GM23338 (cell line): ENCODE data around the gene BRPF3. TPM values are rescaled to one million over a fixed set of nuclear protein-coding genes. Genes with fewer than 3 reads are reported as not detected.

Source experiments
- ATAC-seq: fragments of 200-7000 bp; cut with Tn5 transposase; 3 replicates; pipeline ENCODE4 v1.9.1; 2020
- DNase-seq: peaks from one replicate; pipeline ENCODE4 v3.0.0-alpha.2; 2015; ENCODE audit warnings: low spot score
- H2AFZ ChIP-seq: fragments of 200-600 bp; sonication (generic); 2 replicates; pipeline ENCODE4 v1.8.0; 2016; ENCODE audit warnings: antibody characterized with exemption, mild to moderate bottlenecking, moderate library complexity
- H3F3A ChIP-seq: fragments of 200-600 bp; sonication (generic); replicated peaks from 2 replicates; pipeline ENCODE4 v1.8.0; 2017; ENCODE audit warnings: antibody characterized with exemption, mixed run types, low read depth
- H3K27ac ChIP-seq: fragments of 200-600 bp; sonication (generic); 2 replicates; pipeline ENCODE4 v1.6.1; 2016; ENCODE audit warnings: low read depth
- H3K27me3 ChIP-seq: fragments of 200-600 bp; sonication (generic); 2 replicates; pipeline ENCODE4 v1.8.0; 2016; ENCODE audit warnings: mild to moderate bottlenecking, mixed run types, moderate library complexity; ENCODE audit not compliant: insufficient read depth
- H3K36me3 ChIP-seq: fragments of 200-600 bp; sonication (generic); 2 replicates; pipeline ENCODE4 v1.8.0; 2016; ENCODE audit warnings: mild to moderate bottlenecking; ENCODE audit not compliant: insufficient read depth
- H3K4me1 ChIP-seq: fragments of 200-600 bp; sonication (generic); 2 replicates; pipeline ENCODE4 v1.8.0; 2016; ENCODE audit warnings: mild to moderate bottlenecking, moderate library complexity; ENCODE audit not compliant: insufficient read depth
- H3K4me2 ChIP-seq: fragments of 200-600 bp; sonication (generic); 2 replicates; pipeline ENCODE4 v1.7.1; 2017; ENCODE audit warnings: mixed run types
- H3K4me3 ChIP-seq: fragments of 200-600 bp; sonication (generic); 2 replicates; pipeline ENCODE4 v1.6.1; 2016; ENCODE audit warnings: mixed run types
- H3K79me2 ChIP-seq: fragments of 200-600 bp; sonication (generic); replicated peaks from 2 replicates; pipeline ENCODE4 v1.8.0; 2017; ENCODE audit warnings: mild to moderate bottlenecking; ENCODE audit not compliant: insufficient read depth
- H3K9me2 ChIP-seq: fragments of 200-600 bp; sonication (generic); 2 replicates; pipeline ENCODE4 v1.8.0; 2017; ENCODE audit not compliant: insufficient read depth
- H4K20me1 ChIP-seq: fragments of 200-600 bp; sonication (generic); replicated peaks from 2 replicates; pipeline ENCODE4 v1.8.0; 2017; ENCODE audit warnings: mild to moderate bottlenecking; ENCODE audit not compliant: insufficient read depth
- H3K27ac Mint-ChIP-seq: 2 replicates; pipeline ENCODE4 v1.8.0; 2020; ENCODE audit warnings: inconsistent platforms, mild to moderate bottlenecking, moderate library complexity, mixed read lengths
- H3K27me3 Mint-ChIP-seq: 3 replicates; pipeline ENCODE4 v1.8.0; 2022; ENCODE audit warnings: low read depth, mild to moderate bottlenecking, moderate library complexity, mixed read lengths, inconsistent platforms; ENCODE audit not compliant: insufficient read depth, poor library complexity
- H3K36me3 Mint-ChIP-seq: 3 replicates; pipeline ENCODE4 v1.8.0; 2021; ENCODE audit warnings: low read depth, mild to moderate bottlenecking, inconsistent platforms, moderate library complexity, mixed read lengths
- H3K4me1 Mint-ChIP-seq: 3 replicates; pipeline ENCODE4 v1.8.0; 2020; ENCODE audit warnings: mild to moderate bottlenecking, inconsistent platforms, mixed read lengths
- H3K4me3 Mint-ChIP-seq: 3 replicates; pipeline ENCODE4 v1.8.0; 2021; ENCODE audit warnings: moderate library complexity, mild to moderate bottlenecking, inconsistent platforms, mixed read lengths
- H3K9me3 Mint-ChIP-seq: 3 replicates; pipeline ENCODE4 v1.8.0; 2020; ENCODE audit warnings: moderate library complexity, mild to moderate bottlenecking, inconsistent platforms, mixed read lengths
- EZH2 ChIP-seq: fragments of 200-600 bp; sonication (generic); IDR thresholded peaks from one replicate; pipeline ENCODE4 v1.8.0; 2017; ENCODE audit warnings: antibody characterized with exemption, mild to moderate bottlenecking, low read depth; ENCODE audit not compliant: unreplicated experiment
- EZH2phosphoT487 ChIP-seq: fragments of 200-600 bp; sonication (generic); IDR thresholded peaks from one replicate; pipeline ENCODE4 v1.8.1; 2018; ENCODE audit warnings: antibody characterized with exemption; ENCODE audit not compliant: unreplicated experiment
- NANOG ChIP-seq: IDR thresholded peaks from 2 replicates; pipeline ENCODE4 v1.6.1; 2016; ENCODE audit warnings: antibody characterized with exemption, borderline replicate concordance
- STAT1 ChIP-seq: IDR thresholded peaks from one replicate; pipeline ENCODE4 v1.6.1; 2016; ENCODE audit warnings: antibody characterized with exemption; ENCODE audit not compliant: unreplicated experiment
- ZNF331 ChIP-seq: fragments of 250-450 bp; sonication (Bioruptor Pico); IDR thresholded peaks from 2 replicates; pipeline ENCODE4 v1.5.0; 2020; ENCODE audit warnings: low read depth, mild to moderate bottlenecking, moderate library complexity
- polyA plus RNA-seq: library from polyadenylated mRNA; unstranded; fragments of >200 nt; fragmentation: Nextera tagmentation; extraction: Ambion mirVana; gene quantifications from 2 replicates; pipeline ENCODE4 v1.2.1, GENCODE V29; 2016
- total RNA-seq: library from RNA; depleted of rRNA; stranded (reverse); fragments of >200 nt; shearing (Covaris generic); gene quantifications from 2 replicates; pipeline ENCODE4 v1.2.3, GENCODE V29; 2014
- TF ChIP-seq, protein P1 (sequence below): fragments of 250-450 bp; sonication (Bioruptor Pico); IDR thresholded peaks from 2 replicates; pipeline ENCODE4 v1.5.0; 2020; ENCODE audit warnings: mild to moderate bottlenecking, moderate library complexity
- TF ChIP-seq, protein P2 (sequence below), 2 experiments: fragments of 200-600 bp in 1 of 2; sonication (generic) in 1 of 2; conservative IDR thresholded peaks; 2 replicates each; pipeline versions ENCODE4 v1.5.1 to v1.6.1; 2016 to 2017; ENCODE audit warnings: antibody characterized with exemption in 2 of 2, low read depth in 2 of 2, mild to moderate bottlenecking in 2 of 2, moderate library complexity in 1 of 2
- TF ChIP-seq, protein P3 (sequence below): IDR thresholded peaks from 2 replicates; pipeline ENCODE4 v1.6.1; 2016; ENCODE audit warnings: antibody characterized with exemption

The BRPF3 gene
- total and polyA plus RNA-seq, 2 experiments from 2014 or later: 11.8 to 33.2 TPM

DNA sequence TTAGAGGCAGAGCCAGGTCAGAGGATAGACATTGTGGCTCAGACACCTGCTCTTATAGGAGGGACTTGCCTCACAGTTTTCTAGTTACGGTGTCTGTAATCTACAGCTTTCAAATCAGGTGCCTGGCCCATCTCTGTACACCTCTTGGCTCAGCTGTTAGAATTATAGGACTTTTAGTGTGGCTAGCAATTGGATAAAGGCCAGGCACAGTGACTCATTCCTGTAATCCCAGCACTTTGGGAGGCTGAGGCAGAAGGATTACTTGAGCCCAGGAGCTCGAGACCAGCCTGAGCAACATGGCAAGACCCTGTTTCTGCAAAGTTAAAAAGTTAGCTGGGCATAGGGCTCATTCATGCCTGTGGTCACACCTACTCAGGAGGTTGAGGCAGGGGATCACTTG is 20.0 kb downstream of the BRPF3 start (continued):
- TF ChIP-seq, protein P1, sequence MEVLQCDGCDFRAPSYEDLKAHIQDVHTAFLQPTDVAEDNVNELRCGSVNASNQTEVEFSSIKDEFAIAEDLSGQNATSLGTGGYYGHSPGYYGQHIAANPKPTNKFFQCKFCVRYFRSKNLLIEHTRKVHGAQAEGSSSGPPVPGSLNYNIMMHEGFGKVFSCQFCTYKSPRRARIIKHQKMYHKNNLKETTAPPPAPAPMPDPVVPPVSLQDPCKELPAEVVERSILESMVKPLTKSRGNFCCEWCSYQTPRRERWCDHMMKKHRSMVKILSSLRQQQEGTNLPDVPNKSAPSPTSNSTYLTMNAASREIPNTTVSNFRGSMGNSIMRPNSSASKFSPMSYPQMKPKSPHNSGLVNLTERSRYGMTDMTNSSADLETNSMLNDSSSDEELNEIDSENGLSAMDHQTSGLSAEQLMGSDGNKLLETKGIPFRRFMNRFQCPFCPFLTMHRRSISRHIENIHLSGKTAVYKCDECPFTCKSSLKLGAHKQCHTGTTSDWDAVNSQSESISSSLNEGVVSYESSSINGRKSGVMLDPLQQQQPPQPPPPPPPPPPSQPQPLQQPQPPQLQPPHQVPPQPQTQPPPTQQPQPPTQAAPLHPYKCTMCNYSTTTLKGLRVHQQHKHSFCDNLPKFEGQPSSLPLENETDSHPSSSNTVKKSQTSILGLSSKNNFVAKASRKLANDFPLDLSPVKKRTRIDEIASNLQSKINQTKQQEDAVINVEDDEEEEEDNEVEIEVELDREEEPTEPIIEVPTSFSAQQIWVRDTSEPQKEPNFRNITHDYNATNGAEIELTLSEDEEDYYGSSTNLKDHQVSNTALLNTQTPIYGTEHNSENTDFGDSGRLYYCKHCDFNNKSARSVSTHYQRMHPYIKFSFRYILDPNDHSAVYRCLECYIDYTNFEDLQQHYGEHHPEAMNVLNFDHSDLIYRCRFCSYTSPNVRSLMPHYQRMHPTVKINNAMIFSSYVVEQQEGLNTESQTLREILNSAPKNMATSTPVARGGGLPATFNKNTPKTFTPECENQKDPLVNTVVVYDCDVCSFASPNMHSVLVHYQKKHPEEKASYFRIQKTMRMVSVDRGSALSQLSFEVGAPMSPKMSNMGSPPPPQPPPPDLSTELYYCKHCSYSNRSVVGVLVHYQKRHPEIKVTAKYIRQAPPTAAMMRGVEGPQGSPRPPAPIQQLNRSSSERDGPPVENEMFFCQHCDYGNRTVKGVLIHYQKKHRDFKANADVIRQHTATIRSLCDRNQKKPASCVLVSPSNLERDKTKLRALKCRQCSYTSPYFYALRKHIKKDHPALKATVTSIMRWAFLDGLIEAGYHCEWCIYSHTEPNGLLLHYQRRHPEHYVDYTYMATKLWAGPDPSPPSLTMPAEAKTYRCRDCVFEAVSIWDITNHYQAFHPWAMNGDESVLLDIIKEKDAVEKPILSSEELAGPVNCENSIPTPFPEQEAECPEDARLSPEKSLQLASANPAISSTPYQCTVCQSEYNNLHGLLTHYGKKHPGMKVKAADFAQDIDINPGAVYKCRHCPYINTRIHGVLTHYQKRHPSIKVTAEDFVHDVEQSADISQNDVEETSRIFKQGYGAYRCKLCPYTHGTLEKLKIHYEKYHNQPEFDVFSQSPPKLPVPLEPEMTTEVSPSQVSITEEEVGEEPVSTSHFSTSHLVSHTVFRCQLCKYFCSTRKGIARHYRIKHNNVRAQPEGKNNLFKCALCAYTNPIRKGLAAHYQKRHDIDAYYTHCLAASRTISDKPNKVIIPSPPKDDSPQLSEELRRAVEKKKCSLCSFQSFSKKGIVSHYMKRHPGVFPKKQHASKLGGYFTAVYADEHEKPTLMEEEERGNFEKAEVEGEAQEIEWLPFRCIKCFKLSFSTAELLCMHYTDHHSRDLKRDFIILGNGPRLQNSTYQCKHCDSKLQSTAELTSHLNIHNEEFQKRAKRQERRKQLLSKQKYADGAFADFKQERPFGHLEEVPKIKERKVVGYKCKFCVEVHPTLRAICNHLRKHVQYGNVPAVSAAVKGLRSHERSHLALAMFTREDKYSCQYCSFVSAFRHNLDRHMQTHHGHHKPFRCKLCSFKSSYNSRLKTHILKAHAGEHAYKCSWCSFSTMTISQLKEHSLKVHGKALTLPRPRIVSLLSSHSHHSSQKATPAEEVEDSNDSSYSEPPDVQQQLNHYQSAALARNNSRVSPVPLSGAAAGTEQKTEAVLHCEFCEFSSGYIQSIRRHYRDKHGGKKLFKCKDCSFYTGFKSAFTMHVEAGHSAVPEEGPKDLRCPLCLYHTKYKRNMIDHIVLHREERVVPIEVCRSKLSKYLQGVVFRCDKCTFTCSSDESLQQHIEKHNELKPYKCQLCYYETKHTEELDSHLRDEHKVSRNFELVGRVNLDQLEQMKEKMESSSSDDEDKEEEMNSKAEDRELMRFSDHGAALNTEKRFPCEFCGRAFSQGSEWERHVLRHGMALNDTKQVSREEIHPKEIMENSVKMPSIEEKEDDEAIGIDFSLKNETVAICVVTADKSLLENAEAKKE (CRISPR knock-in tag): no peak

DNA sequence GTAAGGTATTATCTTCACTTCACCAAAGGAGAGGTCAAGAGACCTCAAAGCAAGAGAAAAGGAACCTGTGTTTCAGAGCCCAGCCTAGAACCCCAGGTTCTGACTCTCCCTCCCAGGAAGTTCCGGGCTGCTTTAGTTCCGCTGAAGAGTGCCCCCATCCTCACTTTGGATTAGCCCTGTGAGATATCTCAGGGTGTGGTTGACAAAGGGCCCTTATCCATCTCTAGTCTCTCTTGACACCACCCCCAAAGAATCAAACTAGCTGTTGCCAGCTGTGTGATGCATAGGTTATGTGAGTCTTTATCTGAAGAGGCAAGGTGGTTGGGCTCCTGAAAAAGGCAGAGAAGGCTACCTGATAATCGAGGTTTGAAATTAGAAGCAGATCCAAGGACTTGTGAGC is 20.6 kb downstream of the BRPF3 start:
- no peak for DNase-seq
- no peak overlapping the region for H3K4me2 ChIP-seq
- H2AFZ ChIP-seq: no peak overlapping the region
- no peaks in the 10 kb centered on the region for H3K4me1 ChIP-seq
- peaks cover 32% of the 10 kb centered on the region for H3K36me3 ChIP-seq
- H3F3A ChIP-seq: no peaks in the 10 kb centered on the region; the same call in 1 of the 2 replicates
- H3K4me1 Mint-ChIP-seq: no peaks in the 10 kb centered on the region
- no peak for ATAC-seq
- no peak overlapping the region for H3K4me3 ChIP-seq
- H3K79me2 ChIP-seq: no peaks in the 10 kb centered on the region
- peaks cover 70% of the 10 kb centered on the region for H3K36me3 Mint-ChIP-seq
- H3K27ac ChIP-seq: no peak overlapping the region
- no peaks in the 10 kb centered on the region for H3K27me3 ChIP-seq
- no peak overlapping the region for H3K4me3 Mint-ChIP-seq
- H3K27me3 Mint-ChIP-seq: no peaks in the 10 kb centered on the region
- no peaks in the 10 kb centered on the region for H3K9me3 Mint-ChIP-seq
- no peaks in the 10 kb centered on the region for H3K9me2 ChIP-seq
- H3K27ac Mint-ChIP-seq: no peak overlapping the region
- peaks cover 14% of the 10 kb centered on the region for H4K20me1 ChIP-seq
- no peak for TF ChIP-seq EZH2phosphoT487
- no peak for TF ChIP-seq EZH2
- TF ChIP-seq NANOG: no peak
- TF ChIP-seq ZNF331 (CRISPR knock-in tag): no peak
- TF ChIP-seq, protein P2, sequence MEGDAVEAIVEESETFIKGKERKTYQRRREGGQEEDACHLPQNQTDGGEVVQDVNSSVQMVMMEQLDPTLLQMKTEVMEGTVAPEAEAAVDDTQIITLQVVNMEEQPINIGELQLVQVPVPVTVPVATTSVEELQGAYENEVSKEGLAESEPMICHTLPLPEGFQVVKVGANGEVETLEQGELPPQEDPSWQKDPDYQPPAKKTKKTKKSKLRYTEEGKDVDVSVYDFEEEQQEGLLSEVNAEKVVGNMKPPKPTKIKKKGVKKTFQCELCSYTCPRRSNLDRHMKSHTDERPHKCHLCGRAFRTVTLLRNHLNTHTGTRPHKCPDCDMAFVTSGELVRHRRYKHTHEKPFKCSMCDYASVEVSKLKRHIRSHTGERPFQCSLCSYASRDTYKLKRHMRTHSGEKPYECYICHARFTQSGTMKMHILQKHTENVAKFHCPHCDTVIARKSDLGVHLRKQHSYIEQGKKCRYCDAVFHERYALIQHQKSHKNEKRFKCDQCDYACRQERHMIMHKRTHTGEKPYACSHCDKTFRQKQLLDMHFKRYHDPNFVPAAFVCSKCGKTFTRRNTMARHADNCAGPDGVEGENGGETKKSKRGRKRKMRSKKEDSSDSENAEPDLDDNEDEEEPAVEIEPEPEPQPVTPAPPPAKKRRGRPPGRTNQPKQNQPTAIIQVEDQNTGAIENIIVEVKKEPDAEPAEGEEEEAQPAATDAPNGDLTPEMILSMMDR (conservative IDR thresholded peaks at IDR 0.05; ENCODE audit: low read depth in 2 of 2): no peak
- TF ChIP-seq STAT1: no peak
- TF ChIP-seq, protein P3, sequence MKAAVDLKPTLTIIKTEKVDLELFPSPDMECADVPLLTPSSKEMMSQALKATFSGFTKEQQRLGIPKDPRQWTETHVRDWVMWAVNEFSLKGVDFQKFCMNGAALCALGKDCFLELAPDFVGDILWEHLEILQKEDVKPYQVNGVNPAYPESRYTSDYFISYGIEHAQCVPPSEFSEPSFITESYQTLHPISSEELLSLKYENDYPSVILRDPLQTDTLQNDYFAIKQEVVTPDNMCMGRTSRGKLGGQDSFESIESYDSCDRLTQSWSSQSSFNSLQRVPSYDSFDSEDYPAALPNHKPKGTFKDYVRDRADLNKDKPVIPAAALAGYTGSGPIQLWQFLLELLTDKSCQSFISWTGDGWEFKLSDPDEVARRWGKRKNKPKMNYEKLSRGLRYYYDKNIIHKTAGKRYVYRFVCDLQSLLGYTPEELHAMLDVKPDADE: no peak
